ENCODE data around the gene ERCC6L. TPM values are rescaled to one million over a fixed set of nuclear protein-coding genes. Genes with fewer than 3 reads are reported as not detected.

Gene ERCC6L
- total and polyA plus RNA-seq, 9 donors = 0.05 to 0.60 (median 0.23) TPM

DNA sequence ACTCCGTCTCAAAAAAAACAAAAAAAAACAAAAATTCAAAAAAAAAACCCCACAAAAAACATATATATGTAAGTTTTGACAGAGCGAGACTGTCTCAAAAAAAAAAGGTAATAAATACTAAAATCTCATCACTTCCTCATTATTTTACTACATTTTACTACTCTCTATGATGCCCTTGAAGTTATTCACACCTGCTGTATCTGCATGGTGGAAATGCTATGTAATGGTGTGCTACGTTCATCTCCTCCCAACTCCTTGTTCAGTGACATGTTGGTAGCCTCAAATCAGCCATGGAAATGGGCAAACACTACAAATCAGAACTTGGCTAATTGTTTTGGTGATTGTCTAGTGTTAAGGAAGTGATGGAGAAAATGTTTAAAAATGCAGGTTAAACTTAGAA lies 26.4 kb upstream of the ERCC6L start:
- no peak for TF ChIP-seq POLR2A (IDR thresholded peaks at IDR 0.05)
- TF ChIP-seq, protein P1, sequence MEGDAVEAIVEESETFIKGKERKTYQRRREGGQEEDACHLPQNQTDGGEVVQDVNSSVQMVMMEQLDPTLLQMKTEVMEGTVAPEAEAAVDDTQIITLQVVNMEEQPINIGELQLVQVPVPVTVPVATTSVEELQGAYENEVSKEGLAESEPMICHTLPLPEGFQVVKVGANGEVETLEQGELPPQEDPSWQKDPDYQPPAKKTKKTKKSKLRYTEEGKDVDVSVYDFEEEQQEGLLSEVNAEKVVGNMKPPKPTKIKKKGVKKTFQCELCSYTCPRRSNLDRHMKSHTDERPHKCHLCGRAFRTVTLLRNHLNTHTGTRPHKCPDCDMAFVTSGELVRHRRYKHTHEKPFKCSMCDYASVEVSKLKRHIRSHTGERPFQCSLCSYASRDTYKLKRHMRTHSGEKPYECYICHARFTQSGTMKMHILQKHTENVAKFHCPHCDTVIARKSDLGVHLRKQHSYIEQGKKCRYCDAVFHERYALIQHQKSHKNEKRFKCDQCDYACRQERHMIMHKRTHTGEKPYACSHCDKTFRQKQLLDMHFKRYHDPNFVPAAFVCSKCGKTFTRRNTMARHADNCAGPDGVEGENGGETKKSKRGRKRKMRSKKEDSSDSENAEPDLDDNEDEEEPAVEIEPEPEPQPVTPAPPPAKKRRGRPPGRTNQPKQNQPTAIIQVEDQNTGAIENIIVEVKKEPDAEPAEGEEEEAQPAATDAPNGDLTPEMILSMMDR (IDR thresholded peaks at IDR 0.05) = no peak
- TF ChIP-seq EP300 (IDR thresholded peaks at IDR 0.05) = no peak
- Histone ChIP-seq H3K36me3 (no peaks in the 10 kb centered on the region), H3K27me3 (no peaks in the 10 kb centered on the region), H3K9me3 (no peaks in the 10 kb centered on the region), H3K4me3 (no peak overlapping the region), H3K27ac (no peak overlapping the region), H3K4me1 (ENCODE audit: insufficient read depth) (no peaks in the 10 kb centered on the region)
- 91 to 98% (median 96%) methylated on average over 3 of the region's 3 CpGs for WGBS, 3 donors
- DNase-seq = no peak
- intact Hi-C loops (cut with DNase I) = no loop called here

GRCh38 chrX:72262077-72262476 lies 23.2 kb upstream of the ERCC6L start:
- WGBS, 3 donors = 73 to 79% (median 74%) methylated on average over 7 of the region's 7 CpGs
- intact Hi-C loops (cut with DNase I) = no loop called here
- Histone ChIP-seq H3K27me3 (no peaks in the 10 kb centered on the region), H3K4me1 (ENCODE audit: insufficient read depth) (no peaks in the 10 kb centered on the region), H3K36me3 (no peaks in the 10 kb centered on the region), H3K27ac (no peak overlapping the region), H3K4me3 (no peak overlapping the region), H3K9me3 (no peaks in the 10 kb centered on the region)
- no peak for DNase-seq
- TF ChIP-seq, protein P1 (IDR thresholded peaks at IDR 0.05) = no peak
- TF ChIP-seq POLR2A (IDR thresholded peaks at IDR 0.05) (no peak), EP300 (IDR thresholded peaks at IDR 0.05) (no peak)

DNA sequence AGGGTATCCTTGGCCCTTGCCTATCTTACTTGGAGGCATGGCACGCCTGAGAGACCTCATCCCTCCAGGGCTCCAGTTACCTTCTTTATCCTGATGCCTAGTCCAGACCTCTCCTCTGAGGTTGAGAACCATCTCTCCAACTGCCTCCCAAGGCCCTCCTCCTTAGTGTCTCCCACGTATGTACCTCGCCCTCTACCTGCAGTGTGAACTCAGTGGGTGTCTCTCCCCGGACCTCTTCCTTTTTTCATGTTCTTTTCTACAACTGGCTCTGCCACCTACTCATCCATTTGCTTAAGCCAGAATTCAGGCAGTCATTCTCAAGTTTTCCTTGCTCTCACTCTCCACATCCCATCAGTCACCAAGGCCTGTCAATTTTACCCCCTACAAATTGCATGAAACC lies 21.6 kb upstream of the ERCC6L start:
- no peak for DNase-seq
- H3K9me3 ChIP-seq = no peaks in the 10 kb centered on the region
- H3K27me3 ChIP-seq = no peaks in the 10 kb centered on the region
- 92 to 97% (median 95%) methylated on average over 4 of the region's 4 CpGs for WGBS, 3 donors
- H3K27ac ChIP-seq = no peak overlapping the region
- TF ChIP-seq, protein P1 (IDR thresholded peaks at IDR 0.05) = no peak
- TF ChIP-seq POLR2A (IDR thresholded peaks at IDR 0.05) = no peak
- TF ChIP-seq EP300 (IDR thresholded peaks at IDR 0.05) = no peak
- intact Hi-C loops (cut with DNase I) = no loop called here
- H3K36me3 ChIP-seq = no peaks in the 10 kb centered on the region
- H3K4me3 ChIP-seq = no peak overlapping the region
- no peaks in the 10 kb centered on the region for H3K4me1 ChIP-seq (ENCODE audit: insufficient read depth)

- 54 to 68% (median 60%) methylated on average over 7 of the region's 7 CpGs for WGBS, 3 donors
- intact Hi-C loops (cut with DNase I) = no loop called here
- TF ChIP-seq EP300 (IDR thresholded peaks at IDR 0.05) = no peak
- TF ChIP-seq, protein P1 (IDR thresholded peaks at IDR 0.05) = no peak
- no peak for TF ChIP-seq POLR2A (IDR thresholded peaks at IDR 0.05)
- Histone ChIP-seq H3K4me1 (ENCODE audit: insufficient read depth) (no peaks in the 10 kb centered on the region), H3K36me3 (no peaks in the 10 kb centered on the region), H3K27ac (no peak overlapping the region), H3K27me3 (no peaks in the 10 kb centered on the region), H3K9me3 (no peaks in the 10 kb centered on the region), H3K4me3 (no peak overlapping the region)
- DNase-seq = no peak
These were observed 19.3 kb upstream of the ERCC6L start for GRCh38 chrX:72258174-72258573.

DNA sequence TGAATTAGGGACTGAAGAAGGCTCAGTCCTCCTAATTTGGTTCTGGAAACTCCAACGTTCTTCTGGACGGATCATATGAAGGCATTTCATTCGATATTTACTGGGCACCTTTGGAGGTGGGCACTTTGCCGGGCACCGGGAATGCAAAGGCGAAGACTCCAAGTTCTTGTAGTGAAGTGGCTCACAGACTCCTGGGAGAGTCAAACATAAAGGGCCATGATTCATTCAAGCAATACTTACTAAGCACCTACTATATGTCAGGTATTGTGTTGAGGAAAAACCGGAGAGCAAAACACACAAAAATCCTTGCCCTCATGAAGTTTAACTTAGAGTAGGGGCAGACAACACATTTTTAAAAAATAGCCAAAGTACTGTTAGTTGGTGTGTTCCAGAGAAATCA lies 17.0 kb upstream of the ERCC6L start:
- no peaks in the 10 kb centered on the region for H3K9me3 ChIP-seq
- H3K4me3 ChIP-seq = no peak overlapping the region
- H3K36me3 ChIP-seq = no peaks in the 10 kb centered on the region
- no peak for DNase-seq
- H3K27me3 ChIP-seq = no peaks in the 10 kb centered on the region
- WGBS, 3 donors = 82 to 86% (median 84%) methylated on average over 7 of the region's 7 CpGs
- no peak overlapping the region for H3K27ac ChIP-seq
- TF ChIP-seq POLR2A (IDR thresholded peaks at IDR 0.05) (no peak), EP300 (IDR thresholded peaks at IDR 0.05) (no peak)
- TF ChIP-seq, protein P1 (IDR thresholded peaks at IDR 0.05) = no peak
- intact Hi-C loops (cut with DNase I) = no loop called here
- no peaks in the 10 kb centered on the region for H3K4me1 ChIP-seq (ENCODE audit: insufficient read depth)

All from ovary (tissue), 9 donors.